ENCODE results near the gene ABCC1.

Gene ABCC1

DNA sequence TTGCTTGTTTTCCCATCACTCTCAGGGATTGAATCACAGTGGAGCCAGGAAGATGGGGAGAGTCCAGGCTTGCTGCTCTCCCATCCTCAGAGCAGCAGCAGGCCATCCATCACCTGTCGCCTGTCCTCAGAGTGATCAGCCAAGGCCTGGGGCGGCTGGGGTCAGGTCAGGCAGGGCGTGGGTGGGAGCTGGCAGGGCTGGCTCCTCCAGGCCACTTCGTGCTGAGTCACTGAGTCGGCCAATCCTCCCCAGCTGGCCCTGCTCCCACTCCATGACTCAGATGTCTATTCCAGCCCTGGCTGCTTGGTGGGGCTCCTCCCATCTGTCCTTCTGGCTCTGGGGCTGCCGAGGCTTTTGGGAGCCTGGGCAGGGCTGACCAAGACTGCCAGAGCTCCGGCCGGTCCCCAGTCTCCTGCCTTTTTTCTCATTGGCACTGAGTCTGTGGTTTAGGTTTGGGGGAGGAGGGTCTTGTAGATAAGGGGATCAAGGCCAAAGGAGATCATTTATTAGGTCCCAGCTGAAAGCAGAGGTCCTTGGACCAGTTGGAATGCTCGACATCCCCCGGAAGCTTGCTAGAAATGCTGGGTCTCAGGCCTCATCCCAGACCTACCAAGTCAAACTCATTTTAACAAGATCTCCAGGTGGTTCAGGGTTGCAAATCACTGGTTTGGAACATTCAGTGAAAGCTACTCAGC lies 72.7 kb downstream of the ABCC1 start:
- no peak for DNase-seq

DNA sequence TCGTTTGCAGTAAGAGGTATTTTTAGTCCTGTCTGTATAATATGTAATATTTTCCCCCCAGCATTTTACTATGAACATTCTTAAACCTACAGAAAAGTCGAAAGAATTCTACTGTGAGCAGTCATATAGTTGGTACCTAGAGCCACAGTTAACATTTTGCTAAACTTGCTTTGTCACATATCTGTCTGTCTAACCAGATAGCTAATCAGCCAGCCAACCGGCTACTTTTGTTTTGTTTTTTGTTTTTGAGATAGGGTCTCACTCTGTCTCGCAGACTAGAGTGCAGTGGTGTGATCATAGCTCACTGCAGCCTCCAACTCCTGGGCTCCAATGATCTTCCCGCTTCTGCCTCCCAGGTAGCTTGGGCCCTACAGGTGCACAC lies 73.3 kb downstream of the ABCC1 start:
- DNase-seq: no peak

DNA sequence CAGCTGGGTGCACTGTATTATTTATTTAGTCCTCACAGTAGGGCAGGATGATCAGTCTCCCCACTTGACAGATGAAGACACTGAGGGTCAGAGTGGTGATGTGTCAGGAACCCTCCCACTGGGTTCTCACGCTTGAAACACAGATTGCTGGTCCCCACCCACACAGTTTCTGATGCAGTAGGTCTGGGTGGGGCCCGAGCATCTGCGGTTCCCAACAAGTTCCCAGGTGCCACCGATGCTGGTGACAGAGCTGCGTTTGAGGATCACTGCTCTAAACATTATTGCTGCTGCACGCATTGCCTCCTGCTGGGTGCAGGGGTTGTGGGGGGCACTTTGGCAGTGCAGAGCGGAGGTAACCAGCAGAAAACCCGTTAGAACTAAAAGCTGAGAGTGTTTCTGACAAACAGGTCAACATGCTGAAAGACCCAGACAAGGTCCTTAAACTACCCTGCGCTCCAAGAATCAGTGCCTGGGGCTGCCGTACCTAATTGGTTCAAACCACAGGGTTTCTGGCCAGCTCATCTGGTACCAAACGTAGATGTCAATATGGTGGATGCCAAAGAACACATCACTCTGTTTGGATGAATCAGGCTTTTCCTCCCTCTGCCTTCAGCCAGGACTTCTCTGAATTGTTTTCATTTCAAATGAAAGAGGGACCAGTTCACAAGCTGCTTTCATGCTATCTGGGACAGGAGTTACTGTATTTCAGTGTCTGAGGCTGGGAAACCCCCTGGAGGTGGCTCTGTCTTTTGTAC lies 76.0 kb downstream of the ABCC1 start:
- DNase-seq: no peak

DNA sequence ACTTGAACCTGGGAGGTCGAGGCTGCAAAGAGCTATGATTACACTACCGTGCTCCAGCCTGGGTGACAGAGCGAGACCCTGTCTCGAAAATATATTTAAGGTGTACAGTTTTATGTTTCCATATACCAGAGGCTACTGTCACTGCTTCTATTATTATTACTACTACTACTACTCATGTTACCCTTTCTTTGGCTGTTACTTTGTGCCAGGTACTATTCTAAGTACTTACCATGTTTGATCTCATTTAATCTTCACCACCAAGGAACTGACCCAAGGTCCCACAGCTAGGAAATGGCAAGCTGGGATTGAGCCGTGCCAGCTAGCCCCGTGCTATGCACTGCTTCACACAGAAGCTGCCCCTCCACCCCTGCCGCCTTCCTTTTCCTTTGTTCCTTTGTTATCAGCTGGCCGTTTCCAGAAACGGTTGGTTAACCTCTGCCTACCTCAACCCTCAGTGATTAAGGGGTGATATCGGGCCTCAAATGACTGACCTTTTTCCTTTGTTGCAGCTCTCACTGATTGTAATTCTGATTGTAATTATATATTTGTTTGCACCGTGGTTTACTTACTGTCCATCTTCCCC lies 78.4 kb downstream of the ABCC1 start:
- DNase-seq: no peak

DNA sequence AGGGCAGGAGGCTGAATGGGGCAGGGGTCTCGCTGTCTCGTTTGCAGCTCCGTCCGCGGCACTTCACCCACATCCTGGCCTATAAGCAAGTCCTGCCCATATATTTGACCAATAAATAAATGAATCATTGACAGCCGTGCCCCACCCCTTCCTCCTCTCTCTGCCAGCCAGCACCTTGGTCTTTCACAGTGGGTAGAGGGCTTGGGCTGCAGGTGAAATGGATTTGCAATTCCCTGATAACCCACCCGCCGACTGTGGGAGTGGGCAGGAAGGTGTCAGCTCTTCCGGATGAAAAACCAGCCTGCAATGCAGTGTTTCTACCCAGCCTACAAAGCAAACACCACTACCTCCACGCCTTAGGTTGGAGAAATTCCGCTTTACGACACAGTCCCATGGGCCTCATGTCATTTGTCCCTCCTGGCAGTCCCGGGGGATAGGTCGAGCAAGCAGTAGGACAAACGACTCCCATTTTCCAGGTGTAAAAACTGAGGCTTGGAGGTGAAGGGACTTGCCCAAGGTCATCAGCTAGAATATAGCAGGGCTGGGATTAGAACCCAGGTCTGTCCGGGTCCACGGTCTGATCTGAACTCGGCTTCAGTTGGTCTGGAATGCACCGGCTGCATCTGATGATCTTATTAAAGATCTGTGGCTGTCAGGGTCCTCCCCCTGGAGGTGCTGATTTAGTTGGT lies 79.0 kb downstream of the ABCC1 start:
- DNase-seq: no peak

DNA sequence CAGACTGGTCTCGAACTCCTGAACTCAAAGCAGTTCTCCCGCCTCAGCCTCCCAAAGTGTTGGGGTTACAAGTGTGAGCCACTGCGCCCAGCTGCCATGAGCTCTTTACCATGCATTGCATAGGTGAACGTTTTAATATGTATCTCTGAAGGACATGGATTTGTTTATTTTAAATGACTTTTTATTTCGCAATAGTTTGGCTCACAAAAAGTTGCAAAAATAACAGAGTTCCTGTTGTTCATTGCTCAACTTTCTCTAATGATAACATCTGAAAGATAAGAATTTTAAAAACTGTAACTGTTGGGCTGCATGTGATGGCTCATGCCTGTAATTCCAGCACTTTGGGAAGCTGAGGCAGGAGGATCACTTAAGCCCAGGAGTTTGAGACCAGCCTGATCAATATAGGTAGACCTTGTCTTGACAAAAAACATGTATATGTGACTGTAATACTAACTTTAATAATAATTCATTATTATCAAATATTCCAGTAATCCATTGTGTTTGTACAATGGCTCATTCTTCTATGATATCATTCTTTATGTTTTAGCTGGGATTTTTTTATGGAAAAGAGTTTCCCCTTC lies 80.1 kb downstream of the ABCC1 start:
- DNase-seq: no peak

DNA sequence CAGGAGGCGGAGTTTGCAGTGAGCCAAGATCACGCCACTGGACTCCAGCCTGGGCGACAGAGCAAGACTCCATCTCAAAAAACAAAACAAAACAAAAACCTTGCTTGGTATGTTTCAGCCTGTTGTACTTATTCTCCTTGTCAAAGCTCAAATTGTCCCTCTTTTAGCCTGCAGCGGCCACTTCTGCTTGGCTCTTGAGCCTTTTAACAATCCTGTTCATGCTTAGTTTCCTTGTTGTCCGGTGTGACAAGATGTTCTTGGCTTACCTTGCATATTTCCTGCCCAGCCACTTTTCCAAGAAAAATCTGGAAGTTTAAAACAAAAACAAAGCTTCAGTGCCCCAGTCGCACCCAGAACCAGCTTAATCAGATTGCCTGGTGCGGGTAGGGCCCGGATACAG lies 81.0 kb downstream of the ABCC1 start:
- no peak for DNase-seq

DNA sequence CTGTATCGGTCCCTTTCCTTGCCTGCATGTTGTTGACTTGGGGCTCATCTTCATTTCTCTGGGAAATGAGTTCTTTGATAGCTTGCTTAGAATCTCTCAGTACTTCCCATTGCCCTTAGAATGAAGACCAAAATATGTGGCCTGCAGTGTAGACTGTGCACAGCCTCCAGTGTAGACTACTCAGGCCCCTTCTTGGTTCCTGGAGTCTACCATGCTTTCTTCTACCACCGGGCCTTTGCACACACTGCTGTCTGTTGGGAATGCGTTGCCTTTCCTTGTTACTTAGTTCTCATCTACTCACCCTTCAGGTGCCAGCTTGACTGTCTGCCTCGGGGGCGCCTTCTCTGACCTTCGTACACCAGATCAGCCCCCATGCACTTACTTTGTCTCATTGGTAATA lies 82.0 kb downstream of the ABCC1 start:
- DNase-seq: no peak

DNA sequence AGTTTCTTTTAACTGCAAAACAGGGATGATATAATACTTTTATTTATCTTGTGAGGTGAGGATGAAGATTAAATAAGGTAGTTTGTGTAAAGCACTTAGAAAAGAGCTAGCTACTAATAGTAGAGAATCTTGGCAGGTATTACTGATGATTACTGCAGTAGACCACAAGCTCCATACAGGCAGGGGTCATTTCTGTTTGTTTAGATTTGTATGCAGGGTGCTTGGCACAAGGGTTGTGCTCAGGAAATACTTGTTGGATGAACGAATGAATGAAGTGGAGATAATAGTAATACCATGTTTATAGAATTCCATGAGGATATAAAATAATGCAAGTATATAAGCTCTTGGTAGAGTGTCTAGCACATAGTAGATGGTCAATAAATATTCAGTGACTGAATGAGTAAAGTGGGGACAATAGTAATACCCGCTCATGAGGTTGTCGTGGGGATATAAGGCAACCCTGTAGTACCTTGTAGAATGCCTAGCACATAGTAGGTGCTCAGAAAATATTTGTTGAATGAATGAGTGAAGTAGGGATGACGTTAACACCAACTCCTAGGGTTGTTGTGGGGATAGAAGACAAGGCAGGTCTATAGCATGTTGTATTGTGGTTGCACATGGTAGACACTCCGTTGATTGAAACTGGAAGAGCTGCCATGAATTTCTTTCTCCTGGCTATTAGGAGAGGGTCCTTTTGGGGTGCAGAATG lies 83.0 kb downstream of the ABCC1 start:
- DNase-seq: no peak

DNA sequence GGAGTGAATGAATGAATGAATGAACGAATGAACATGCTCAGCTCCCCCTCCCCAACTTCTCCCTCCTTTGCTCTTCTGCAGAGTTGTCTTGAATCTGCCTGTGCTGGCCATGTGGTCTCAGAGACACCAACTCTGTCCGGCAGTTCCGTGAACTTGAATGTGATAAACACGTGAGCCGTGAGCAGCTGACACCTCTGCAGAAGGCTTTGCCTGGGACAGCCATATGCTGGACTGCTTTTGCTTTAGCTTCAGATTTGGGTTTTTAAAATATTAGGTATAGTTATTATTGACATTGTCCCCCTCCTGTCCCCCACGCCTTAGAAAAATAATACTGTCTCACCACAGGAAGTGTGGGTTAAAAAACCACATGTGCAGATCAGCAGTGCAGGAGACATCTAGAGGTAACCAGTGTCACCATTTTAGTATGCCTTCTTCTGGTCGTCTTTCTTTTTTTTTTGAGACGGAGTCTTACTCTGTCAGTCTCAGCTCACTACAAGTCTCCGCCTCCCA lies 83.8 kb downstream of the ABCC1 start:
- no peak for DNase-seq

DNA sequence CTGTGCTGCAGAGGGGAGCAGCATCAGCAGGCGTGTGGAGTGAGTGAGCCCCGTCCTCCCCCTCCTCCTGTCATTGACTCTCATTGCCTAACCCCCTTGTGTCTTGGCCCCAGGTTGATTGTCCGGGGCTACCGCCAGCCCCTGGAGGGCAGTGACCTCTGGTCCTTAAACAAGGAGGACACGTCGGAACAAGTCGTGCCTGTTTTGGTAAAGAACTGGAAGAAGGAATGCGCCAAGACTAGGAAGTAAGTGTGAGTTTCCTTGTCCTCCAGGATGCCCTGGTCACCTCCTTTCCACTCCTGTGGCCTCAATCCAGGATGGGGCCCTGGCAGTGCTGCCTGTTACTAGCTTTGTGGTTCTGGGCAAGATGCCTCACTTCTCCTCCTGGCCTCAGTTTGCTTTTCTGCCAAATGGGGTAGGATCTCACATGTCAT lies 87.0 kb downstream of the ABCC1 start:
- DNase-seq: no peak

DNA sequence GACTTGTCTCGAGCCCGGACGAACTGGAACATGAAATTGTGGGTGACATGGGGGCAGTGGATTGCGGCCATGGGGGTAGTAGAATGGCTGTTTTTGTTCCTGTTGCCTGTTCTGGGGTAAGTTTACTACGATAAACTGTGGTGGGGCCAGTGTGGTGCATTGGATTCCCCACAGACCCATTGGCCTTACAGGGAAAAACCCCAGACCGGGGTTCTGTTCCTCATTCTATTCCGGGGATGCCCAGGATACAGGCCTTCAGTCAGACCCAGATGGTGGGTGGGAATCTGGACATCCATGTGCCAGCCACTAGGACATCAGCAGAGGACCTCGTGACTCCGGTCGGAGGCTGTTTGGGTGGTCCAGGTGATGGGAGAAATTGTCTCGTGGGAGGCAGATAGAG lies 88.1 kb downstream of the ABCC1 start:
- DNase-seq: no peak

DNA sequence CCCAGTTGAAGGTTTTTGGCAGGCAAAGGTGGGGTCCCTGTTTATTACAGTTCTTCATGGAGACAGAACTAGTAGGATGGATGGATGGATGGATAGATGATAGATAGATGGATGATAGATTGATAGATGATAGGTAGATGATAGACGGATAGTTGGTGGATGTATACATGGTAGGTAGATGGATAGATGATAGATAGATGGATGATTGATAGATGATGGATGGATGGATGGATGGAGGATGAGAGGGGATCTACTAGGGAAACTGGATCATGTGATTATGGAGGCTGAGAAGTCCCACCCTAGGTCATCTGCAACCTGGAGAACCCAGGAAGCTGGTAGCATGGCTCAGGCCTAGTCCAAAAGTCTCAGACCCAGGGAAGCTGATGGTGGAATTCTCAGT lies 88.6 kb downstream of the ABCC1 start:
- DNase-seq: no peak

DNA sequence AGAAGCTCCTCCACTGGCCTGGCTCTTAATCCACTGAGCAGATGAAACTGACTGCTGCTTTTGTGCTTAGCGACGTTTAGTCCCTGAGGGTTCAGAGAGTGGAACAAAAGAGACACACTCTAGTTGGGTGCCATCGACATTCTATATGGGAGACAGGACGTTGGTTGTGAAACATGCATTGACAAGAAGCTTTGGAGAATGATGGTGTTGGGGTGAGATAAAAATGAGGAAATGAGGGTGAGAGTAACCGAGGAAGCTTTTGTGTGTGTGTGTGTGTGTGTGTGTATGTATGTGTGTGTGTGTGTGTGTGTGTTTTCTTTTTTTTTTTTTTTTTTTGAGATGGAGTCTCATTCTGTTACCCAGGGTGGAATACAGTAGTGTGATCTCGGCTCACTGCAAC lies 89.5 kb downstream of the ABCC1 start:
- DNase-seq: no peak

DNA sequence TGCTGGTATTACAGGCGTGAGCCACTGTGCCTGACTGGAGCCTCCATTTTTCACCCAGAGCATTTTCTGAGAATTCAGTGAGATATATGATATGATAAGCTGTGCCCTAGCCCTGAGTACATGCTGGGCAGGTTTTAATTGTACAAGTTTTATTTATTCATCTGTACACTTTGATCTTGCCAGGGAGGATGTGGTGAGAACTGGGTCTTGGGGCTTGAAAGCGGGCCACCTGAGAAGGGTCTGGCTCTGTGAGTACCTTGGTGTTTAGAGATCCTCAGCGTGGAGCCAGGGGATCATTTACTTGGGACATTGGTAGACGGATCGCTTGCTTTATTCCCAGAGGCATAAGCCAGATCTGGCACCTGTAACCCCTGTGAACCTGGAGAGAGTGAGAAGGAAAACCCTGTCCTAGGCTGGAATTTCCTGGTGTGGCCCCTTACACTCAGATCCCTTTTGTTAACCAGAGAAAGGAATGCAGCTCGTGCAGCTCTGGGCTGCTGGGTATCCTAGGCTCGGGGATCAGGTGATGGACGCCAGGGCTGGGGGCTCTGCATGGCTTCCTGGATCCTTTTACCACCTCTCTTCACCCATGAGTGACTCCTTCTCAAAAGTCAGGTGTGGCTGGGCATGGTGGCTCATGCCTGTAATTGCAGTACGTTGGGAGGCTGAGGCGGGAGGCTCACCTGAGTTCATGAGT lies 91.9 kb downstream of the ABCC1 start:
- no peak for DNase-seq

DNA sequence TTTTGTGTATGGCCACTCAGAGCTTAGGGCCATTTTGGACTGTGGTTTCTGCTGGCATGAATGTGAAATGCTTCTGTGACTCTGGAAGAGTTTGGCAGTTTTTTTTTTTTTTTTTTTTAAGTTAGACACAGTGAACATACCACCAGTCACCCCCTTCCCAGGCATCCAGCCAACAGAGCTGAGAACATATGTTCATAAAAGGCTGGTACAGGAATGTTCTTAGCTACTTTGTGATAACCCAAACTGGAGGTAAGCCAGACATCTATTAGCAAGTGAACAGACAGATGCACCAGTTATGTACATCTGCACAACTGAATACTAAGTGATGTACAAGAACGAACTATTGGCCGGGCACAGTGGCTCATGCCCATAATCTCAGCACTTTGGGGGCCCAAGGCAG lies 92.7 kb downstream of the ABCC1 start:
- DNase-seq: no peak

DNA sequence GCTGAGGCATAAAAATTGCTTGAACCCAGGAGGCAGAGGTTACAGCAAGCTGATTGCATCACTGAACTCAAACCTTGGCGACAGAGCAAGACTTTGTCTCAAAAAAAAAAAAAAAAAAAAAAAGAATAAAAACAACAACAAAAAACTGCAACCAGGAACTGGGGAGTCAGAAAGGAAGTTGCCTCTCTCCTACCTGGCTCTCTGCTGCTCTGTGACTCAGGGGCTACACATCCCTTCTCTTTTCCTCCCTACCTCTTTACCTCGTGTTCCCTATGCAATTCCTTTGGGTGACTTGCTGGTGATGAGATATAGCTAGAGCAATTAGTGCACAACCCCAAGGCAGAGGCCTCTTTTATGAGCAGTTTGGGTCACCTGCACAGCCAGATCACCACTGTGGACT lies 95.9 kb downstream of the ABCC1 start:
- DNase-seq: no peak

DNA sequence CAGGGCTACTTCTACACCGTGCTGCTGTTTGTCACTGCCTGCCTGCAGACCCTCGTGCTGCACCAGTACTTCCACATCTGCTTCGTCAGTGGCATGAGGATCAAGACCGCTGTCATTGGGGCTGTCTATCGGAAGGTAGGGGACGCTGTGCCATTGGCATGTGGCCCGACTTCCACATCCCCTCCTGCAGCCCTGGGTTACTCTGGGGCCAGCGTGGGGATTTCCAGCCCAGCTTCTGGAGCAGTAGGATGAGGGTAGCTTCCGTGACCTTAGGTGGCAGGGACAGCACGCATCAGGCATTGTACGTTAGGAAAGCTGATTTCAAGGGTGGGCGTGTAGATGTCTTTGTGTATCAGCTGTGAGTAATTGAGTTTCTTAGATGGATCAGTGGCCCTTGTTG lies 96.5 kb downstream of the ABCC1 start:
- no peak for DNase-seq

DNA sequence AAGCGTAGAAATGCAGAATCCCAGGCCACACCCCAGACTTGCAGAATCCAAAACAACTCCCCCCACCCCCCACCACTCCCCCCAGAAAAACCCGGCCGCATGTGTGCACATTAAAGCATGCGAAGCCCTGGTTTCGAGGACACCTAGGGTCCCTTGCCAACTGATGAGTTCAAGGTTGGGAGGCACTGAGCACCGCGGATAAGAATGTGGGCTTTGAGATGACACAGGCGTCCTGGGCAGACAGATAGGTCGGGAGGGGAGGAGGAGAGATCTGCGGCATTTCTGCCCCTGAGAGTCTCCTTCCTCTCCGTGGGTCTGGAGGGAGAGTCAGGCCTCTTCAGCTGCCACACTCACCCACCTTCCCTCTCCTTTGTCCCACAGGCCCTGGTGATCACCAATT lies 98.3 kb downstream of the ABCC1 start:
- no peak for DNase-seq

DNA sequence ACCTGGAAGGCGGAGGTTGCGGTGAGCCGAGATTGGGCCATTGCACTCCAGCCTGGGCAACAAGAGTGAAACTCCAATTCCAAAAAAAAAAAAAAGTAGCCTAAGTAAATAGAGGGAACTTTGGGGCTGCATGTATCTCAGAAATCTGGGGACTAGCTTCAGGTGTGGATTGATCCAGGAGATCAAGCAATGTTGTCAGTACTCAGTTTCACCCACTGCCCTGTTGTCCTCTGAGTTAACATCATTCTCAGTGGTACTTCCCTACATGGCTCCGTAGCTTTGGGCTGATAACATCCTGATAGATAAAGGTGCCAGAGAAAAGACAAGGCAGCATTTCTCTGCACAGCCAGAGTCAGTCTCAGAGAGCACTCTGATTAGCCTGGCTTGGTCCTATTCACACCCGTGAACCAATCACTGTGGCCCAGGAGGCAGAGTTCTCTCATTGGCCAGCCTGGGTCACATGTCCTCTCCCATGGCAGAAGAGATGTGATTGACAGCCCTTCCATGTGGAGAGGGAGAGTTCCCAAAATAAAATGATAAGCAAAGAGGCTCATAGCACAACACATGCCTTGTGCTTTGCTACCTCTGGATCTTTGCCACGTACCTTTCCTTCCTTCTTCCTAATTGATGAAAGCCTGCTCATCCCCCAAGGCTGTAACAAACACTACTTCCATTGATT lies 99.6 kb downstream of the ABCC1 start:
- DNase-seq: no peak

DNA sequence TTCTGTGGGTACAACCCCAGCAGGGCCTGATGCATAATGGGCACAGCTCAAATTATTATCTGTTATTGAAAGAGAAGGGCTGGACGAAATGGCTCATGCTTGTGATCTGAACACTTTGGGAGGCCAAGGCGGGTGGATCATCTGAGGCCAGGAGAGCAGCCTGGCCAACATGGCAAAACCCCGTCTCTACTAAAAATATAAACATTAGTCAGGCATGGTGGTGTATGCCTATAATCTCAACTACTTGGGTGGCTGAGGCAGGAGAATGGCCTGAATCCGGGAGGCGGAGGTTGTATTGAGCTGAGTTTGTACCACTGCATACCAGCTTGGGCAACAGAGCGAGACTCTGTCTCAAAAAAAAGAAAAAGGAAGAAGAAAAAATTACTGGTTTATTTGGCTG lies 100.7 kb downstream of the ABCC1 start:
- no peak for DNase-seq

Data from NCI-H1436 (cell line).